Spinal cord (tissue), 10 donors: ENCODE results near the gene UBE2L3. TPM values are rescaled to one million over a fixed set of nuclear protein-coding genes. Genes with fewer than 3 reads are reported as not detected.
"Not testable (repeated sequence)": the region's sequence is repeated elsewhere in the genome, so short reads cannot be mapped to it uniquely, and the experiment has no call there.

ENCODE experiments used
- DNase-seq, 6 donors: peaks; one replicate each; pipeline versions ENCODE4 v3.0.0 to v3.0.0-alpha.2; 2013 to 2015; ENCODE audit warnings: low spot score in 6 of 6, low read depth in 4 of 6
- H3K27ac ChIP-seq: one replicate; pipeline ENCODE4 v1.5.1; 2013; ENCODE audit warnings: low read depth, low read length, control low read depth
- H3K27me3 ChIP-seq: one replicate; pipeline ENCODE4 v1.6.1; 2013; ENCODE audit warnings: low read length; ENCODE audit not compliant: control insufficient read depth, insufficient read depth
- H3K36me3 ChIP-seq: one replicate; pipeline ENCODE4 v1.6.1; 2013; ENCODE audit warnings: low read length; ENCODE audit not compliant: control insufficient read depth, insufficient read depth
- H3K4me1 ChIP-seq: one replicate; pipeline ENCODE4 v1.6.1; 2013; ENCODE audit warnings: low read length; ENCODE audit not compliant: control insufficient read depth, insufficient read depth
- H3K4me3 ChIP-seq: one replicate; pipeline ENCODE4 v1.5.1; 2013; ENCODE audit warnings: low read depth, low read length, control low read depth
- H3K9me3 ChIP-seq: one replicate; pipeline ENCODE4 v1.6.1; 2013; ENCODE audit warnings: low read length; ENCODE audit not compliant: control insufficient read depth, insufficient read depth
- WGBS: methylation state at CpG from one replicate; pipeline ENCODE4 v1.1.5; 2013; ENCODE audit warnings: missing lambda C conversion rate; ENCODE audit not compliant: insufficient coverage; 5-methylcytosine and 5-hydroxymethylcytosine counted together
- polyA plus RNA-seq, 2 donors: library from polyadenylated mRNA; unstranded; fragments of 120-200 nt; gene quantifications; one replicate each; pipeline ENCODE4 v1.2.1, GENCODE V29; 2013; ENCODE audit not compliant: insufficient read length in 2 of 2
- total RNA-seq, 2 donors: library from RNA; depleted of rRNA in 1 of 2; stranded (reverse); fragments of 120-200 nt in 1 of 2; fragments of >200 nt in 1 of 2; gene quantifications; one replicate each; pipeline versions ENCODE4 v1.2.3 to v1.2.4, GENCODE V29; 2013 to 2014
- donor health status: healthy.

Gene UBE2L3
- total and polyA plus RNA-seq, 4 donors, result 34.1 to 75.3 (median 57.2) TPM

- H3K27me3 ChIP-seq, result no peaks in the 10 kb centered on the region
- WGBS, result 100% methylated on average over 4 of the region's 4 CpGs
- H3K9me3 ChIP-seq, result no peaks in the 10 kb centered on the region
- peaks cover 23% of the 10 kb centered on the region for H3K36me3 ChIP-seq
- peaks cover 15% of the 10 kb centered on the region for H3K4me1 ChIP-seq
- H3K4me3 ChIP-seq, result no peak overlapping the region
- H3K27ac ChIP-seq, result no peak overlapping the region
- DNase-seq, result no peak
Observed at GRCh38 chr22:21633481-21633880, 66.0 kb downstream of the UBE2L3 start.

- whole genome bisulfite sequencing, result 96% methylated on average over 15 of the region's 16 CpGs
- DNase-seq, result no peak
Observed at GRCh38 chr22:21634081-21634480, 66.6 kb downstream of the UBE2L3 start.

GRCh38 chr22:21634844-21635243 lies 67.3 kb downstream of the UBE2L3 start:
- DNase-seq, result no peak
- Histone ChIP-seq H3K36me3 (peaks cover 20% of the 10 kb centered on the region), H3K9me3 (no peaks in the 10 kb centered on the region), H3K4me1 (peaks cover 5% of the 10 kb centered on the region), H3K27me3 (no peaks in the 10 kb centered on the region), H3K27ac (no peak overlapping the region), H3K4me3 (no peak overlapping the region)
- WGBS, result 70% methylated on average over 19 of the region's 19 CpGs

More at GRCh38 chr22:21634081-21634480, 66.6 kb downstream of the UBE2L3 start:
- Histone ChIP-seq H3K36me3 (peaks cover 20% of the 10 kb centered on the region), H3K27ac (no peak overlapping the region), H3K4me3 (no peak overlapping the region), H3K4me1 (peaks cover 10% of the 10 kb centered on the region), H3K27me3 (no peaks in the 10 kb centered on the region), H3K9me3 (no peaks in the 10 kb centered on the region)

GRCh38 chr22:21635771-21636510 lies 68.4 kb downstream of the UBE2L3 start:
- 83% methylated on average over 13 of the region's 15 CpGs for WGBS
- no peak for DNase-seq
- no peak overlapping the region for H3K27ac ChIP-seq
- no peaks in the 10 kb centered on the region for H3K9me3 ChIP-seq
- H3K4me1 ChIP-seq, result no peaks in the 10 kb centered on the region
- H3K27me3 ChIP-seq, result no peaks in the 10 kb centered on the region
- peaks cover 20% of the 10 kb centered on the region for H3K36me3 ChIP-seq
- H3K4me3 ChIP-seq, result no peak overlapping the region

- no peaks in the 10 kb centered on the region for H3K9me3 ChIP-seq
- 84% methylated on average over 17 of the region's 17 CpGs for WGBS
- no peaks in the 10 kb centered on the region for H3K27me3 ChIP-seq
- peaks cover 20% of the 10 kb centered on the region for H3K36me3 ChIP-seq
- H3K4me3 ChIP-seq, result no peak overlapping the region
- peaks cover 5% of the 10 kb centered on the region for H3K4me1 ChIP-seq
- H3K27ac ChIP-seq, result no peak overlapping the region
- DNase-seq, result no peak
Observed at GRCh38 chr22:21636629-21637218, 69.2 kb downstream of the UBE2L3 start.

GRCh38 chr22:21637450-21637849 lies 69.9 kb downstream of the UBE2L3 start:
- not testable (repeated sequence) for H3K4me1 ChIP-seq, H3K4me3 ChIP-seq, H3K27ac ChIP-seq, DNase-seq, H3K9me3 ChIP-seq, H3K27me3 ChIP-seq
- H3K36me3 ChIP-seq, result peaks cover 17% of the 10 kb centered on the region
- WGBS, result 100% methylated on average over 1 of the region's 2 CpGs

- Histone ChIP-seq H3K4me3 (no peak overlapping the region), H3K27ac (no peak overlapping the region), H3K36me3 (peaks cover 18% of the 10 kb centered on the region), H3K9me3 (no peaks in the 10 kb centered on the region), H3K4me1 (peaks cover 17% of the 10 kb centered on the region), H3K27me3 (no peaks in the 10 kb centered on the region)
- no peak for DNase-seq
- WGBS, result 68% methylated on average over 4 of the region's 4 CpGs
Observed at GRCh38 chr22:21639359-21639758, 71.8 kb downstream of the UBE2L3 start.

GRCh38 chr22:21640810-21641209 lies 73.3 kb downstream of the UBE2L3 start:
- H3K4me3 ChIP-seq, result no peak overlapping the region
- no peaks in the 10 kb centered on the region for H3K27me3 ChIP-seq
- H3K27ac ChIP-seq, result no peak overlapping the region
- H3K36me3 ChIP-seq, result peaks cover 15% of the 10 kb centered on the region
- 61% methylated on average over 3 of the region's 5 CpGs for WGBS
- peaks cover 17% of the 10 kb centered on the region for H3K4me1 ChIP-seq
- DNase-seq, result no peak
- no peaks in the 10 kb centered on the region for H3K9me3 ChIP-seq

GRCh38 chr22:21641417-21641788 lies 73.9 kb downstream of the UBE2L3 start:
- Histone ChIP-seq H3K27ac (peak overlapping the region; percentile 40), H3K4me3 (peak overlapping the region; percentile 61), H3K27me3 (no peaks in the 10 kb centered on the region), H3K4me1 (peaks cover 17% of the 10 kb centered on the region), H3K36me3 (peaks cover 17% of the 10 kb centered on the region), H3K9me3 (no peaks in the 10 kb centered on the region)
- peak in 1 of 6 donors; percentile 38 for DNase-seq
- 7% methylated on average over 9 of the region's 9 CpGs for WGBS
